ENCODE data around the gene RBM38.

Gene RBM38

DNA sequence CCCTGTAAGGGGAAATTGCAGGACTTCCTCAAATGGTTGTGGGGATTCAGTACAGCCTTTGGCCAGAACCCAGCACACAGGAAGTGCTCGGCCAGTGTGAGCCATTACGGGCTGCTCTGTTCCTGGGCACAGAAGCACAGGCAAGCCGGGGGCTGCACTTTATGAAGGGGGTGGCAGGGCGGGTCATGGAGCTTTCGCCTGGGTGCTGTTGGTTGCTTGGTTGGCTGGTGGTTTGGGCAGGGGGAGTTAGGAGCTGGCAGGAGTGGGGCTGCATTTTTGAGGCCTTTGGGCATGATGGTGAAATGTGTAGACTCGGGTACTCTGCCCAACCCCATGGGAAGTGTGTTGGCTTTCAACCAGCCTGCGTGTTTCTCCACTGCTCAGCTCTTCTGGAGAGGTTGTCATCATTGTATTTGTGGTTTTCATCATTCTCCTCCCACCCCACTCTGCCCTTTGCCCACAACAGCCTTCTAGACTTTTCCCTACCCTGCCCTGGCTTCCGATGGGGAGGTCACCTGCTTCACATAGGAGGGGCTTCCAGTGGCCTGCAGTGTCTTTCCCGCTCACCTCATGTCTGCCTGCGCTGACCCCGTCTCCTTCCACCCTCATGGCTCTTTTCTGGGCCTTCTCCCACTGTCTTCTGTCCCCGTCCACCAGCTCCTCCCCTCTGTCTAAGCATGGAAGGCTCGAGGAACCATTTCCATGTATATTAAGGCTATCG is 16.1 kb upstream of the RBM38 start:
- no peak for DNase-seq (ENCODE audit: low read depth)

DNA sequence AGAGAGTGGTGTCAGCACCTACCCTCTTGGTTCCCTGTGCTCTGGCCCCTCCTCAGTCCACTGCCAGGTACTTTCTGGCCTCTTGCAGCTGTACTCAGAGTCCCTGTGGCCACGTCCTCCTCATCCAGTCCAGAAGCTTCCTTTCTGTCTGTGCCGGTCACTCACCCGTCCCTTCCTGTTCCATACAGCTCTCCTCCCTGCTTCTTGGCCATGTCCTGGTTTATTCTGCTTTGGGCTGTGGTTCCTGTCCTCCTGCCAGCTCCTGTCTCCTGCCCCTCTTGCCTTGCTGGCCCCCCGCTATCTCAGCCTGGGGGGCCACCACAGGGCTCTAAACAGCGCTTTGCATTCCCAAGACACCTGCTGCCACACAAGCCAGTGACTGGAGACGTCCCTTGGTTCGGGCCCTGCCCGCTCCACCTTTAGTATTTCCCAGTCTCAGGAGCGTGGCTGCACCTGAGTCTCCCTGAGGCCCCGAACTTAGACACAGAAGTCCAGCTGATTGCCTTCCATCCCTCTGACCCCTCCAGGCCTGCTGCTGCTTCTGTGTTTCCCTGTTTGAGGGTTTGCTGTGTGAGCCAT is 15.5 kb upstream of the RBM38 start:
- DNase-seq (ENCODE audit: low read depth) = no peak

DNA sequence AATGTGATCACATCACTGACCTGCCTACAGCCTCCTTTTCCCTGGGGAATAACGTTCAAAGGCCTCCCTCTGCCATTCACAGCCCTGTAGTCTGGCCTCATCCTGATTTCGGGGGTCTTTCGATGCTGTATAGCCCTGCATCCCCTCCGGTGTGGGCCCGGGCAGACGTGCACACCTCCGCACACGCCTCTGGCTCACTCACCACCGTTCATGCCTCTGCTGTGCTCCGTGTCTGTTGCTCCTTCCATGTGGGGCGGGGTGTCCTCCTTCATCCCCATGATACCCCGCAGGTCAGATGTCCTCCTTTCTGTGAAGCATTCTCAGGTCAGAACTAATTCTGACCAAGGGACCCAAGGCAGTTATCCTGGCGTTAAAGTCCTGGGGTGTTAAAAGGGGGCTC is 13.8 kb upstream of the RBM38 start:
- no peak for DNase-seq (ENCODE audit: low read depth)

DNA sequence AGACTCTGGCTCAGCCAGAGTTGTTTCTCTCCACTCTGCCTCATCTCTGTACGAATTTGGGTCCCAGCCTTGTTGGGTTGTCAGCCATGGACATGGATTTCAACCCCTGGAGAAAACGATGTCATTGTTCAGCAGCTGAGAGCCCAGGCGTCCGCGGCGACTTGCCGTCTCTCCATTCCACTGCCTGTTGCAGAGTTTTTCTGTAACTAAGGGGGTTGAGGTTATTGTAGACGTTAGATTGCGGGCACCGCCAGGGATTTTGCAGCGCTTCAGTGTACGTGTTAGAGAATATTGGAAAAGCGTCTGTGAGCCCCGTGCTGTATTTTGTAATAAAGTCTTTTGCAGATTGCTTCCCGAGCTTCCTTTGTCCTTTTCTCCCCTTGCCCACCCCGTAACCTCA is 13.1 kb upstream of the RBM38 start:
- no peak for DNase-seq (ENCODE audit: low read depth)

GRCh38 chr20:57378646-57379262 is 12.4 kb upstream of the RBM38 start:
- DNase-seq (ENCODE audit: low read depth) = no peak

- DNase-seq (ENCODE audit: low read depth) = no peak
These were observed 11.9 kb upstream of the RBM38 start for GRCh38 chr20:57379263-57379647.

GRCh38 chr20:57380081-57380750 is 11.0 kb upstream of the RBM38 start:
- no peak for DNase-seq (ENCODE audit: low read depth)

GRCh38 chr20:57381596-57382503 is 9.3 kb upstream of the RBM38 start:
- DNase-seq (ENCODE audit: low read depth) = peak; percentile 65

DNA sequence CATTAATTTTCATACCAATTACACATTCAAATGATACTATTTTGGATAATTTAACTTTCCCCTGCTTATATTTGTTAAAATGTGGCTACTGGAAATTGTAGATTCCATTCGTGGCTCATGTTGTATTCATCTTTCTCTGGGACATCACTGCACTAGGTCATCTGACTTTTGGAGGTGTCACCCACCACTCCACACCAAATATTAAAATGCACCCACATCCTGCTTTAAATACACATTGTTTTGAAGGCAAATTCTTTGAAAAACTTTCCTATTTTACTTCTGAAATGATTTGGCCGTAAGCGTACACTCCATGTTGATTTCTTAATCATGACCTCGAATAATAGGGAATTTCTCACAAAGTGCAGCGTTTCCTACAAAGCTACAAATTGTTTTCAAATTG is 8.7 kb upstream of the RBM38 start:
- DNase-seq (ENCODE audit: low read depth) = no peak

DNA sequence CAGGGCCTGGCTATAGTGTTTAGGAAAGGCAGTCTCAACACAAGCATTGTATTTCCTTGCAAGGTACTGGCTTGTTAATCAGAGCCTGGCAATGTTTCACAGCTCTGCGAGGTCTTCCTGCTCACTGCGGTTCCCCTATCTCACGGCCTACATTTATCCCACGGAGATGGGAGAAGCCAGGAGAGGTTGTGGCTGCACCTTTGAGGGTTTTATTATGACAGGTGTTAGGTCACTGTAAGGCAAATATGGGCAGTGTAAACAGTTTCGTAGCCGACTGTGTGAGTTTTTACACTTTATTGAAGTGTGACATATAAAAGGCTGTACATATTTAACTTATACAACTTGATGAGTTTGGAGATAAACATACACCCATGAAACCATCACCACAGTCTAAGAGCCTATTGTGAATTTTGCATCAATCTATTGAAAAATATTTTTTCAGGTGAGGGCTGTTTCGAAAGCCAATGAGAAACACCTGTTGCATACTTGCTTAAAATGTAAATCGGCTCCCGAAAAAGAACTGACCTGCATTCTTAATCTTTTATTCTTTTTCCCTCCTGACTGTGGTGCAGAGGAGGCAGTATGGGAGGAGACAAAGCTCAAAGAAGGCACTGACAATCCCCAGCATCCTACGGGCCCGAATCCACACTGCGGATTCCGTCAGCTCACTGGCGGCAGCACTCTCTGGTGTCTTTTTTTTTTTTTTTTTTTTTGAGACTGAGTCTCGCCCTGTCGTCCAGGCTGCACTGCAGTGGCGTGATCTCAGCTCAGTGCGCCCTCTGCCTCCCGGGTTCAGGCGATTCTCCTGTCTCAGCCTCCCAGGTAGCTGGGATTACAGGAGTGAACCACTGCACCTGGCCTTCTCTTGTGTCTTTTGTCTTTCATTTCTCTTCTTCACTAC is 7.5 kb upstream of the RBM38 start:
- DNase-seq (ENCODE audit: low read depth) = no peak

- DNase-seq (ENCODE audit: low read depth) = no peak
These were observed 6.7 kb upstream of the RBM38 start for GRCh38 chr20:57384486-57384885.

DNA sequence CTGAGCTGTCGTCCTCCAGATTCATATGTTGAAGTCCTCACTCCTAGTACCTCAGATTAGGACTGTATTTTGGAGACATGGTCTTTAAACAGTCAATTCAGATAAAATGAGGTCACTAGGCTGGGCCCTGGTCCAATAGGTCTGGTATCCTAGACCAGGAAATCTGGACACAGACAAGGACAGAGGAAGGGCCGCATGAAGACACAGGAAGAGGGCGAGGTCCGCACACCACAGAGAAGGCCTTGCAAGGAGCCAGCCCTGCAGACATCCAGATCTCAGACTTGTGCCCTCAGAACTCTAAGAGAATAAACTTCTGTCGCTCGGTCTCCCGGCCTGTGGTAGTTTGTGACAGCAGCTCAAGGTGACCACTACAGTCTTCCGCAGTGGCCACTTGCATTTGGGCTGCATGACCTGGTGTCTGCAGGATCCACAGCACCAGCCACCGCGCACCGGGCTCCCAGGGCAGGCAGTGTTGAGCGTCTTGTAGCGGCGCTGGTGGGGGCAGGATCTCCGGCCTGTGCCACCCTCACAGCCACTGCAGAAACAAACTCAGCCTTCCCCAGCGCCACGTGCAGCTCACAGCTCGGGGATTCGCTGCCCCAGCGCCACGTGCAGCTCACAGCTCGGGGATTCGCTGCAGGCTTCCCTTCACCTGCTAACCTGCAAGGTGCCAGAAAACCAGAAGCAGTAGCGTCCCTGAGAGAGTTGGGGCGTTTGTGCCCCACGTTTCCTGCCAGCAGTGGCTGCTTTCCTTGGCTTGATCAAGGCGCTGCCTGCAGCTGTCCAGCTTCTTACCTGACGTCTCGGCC is 6.0 kb upstream of the RBM38 start:
- no peak for DNase-seq (ENCODE audit: low read depth)

DNA sequence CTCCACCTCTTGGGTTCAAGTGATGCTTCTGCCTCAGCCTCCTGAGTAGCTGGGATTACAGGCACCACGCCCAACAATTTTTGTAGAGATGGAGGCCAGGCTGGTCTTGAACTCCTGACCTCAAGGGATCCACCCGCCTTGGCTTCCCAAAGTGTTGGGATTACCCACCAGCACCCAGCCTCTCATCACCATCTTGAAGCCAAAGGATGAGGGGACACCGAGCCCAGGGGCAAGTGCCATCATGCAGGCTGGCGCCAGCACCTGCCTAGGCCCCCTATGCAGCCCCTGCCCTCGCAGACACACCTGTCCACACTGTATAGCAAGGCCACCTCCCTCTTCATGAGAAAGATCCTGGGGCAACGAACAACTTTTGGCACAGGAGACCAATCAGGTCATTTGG is 5.3 kb upstream of the RBM38 start:
- DNase-seq (ENCODE audit: low read depth) = no peak

GRCh38 chr20:57386762-57387161 is 4.4 kb upstream of the RBM38 start:
- no peak for DNase-seq (ENCODE audit: low read depth)

- DNase-seq (ENCODE audit: low read depth) = no peak
These were observed 3.7 kb upstream of the RBM38 start for GRCh38 chr20:57387463-57387862.

GRCh38 chr20:57387945-57388371 is 3.2 kb upstream of the RBM38 start:
- no peak for DNase-seq (ENCODE audit: low read depth)

GRCh38 chr20:57388953-57389694 is 2.1 kb upstream of the RBM38 start:
- DNase-seq (ENCODE audit: low read depth) = peak; percentile 50

DNA sequence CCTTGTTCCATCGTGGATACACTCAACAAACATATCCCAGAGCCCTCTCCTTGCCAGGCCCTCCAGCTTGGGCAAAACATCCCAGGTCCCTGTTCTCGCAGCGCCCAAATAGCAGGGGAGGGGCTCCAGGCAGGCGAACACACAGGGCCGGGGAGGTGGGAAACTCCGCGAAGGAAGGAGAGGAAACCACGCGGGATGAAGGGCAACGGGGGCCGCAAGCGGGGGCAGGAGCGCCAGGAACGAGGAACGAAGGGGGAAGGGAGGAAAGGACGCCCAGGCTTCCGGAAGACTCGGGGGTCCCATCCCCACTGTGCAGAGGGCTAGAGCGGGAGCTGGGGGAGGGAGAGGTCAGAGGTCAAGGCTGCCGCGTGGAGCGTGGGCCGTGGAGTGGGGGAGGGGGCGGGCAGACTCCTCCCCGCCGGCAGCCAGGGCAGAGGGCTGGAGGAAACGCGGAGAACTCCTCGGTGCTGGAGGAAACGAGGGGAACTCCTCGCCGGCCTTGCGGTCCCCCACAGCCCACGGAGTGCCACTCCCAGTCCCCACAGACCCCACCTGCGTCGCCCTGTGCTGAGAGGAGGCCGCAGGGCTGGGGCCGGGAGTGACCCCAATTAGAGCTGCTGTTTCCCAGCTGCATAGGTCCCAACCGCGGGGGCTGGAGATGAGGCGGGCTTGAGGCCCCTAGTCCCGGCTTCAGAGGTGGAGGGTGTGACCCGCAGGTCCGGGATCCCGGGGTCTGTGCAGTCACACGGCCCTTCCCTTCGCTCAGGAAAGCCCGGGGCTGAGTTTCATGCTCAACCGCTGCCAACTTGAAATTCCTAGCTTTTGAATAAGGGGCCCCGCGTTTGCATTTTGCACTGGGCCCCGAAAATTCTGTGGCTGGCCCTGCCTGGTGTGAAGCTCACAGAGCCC is 1.2 kb upstream of the RBM38 start:
- DNase-seq (ENCODE audit: low read depth) = peak; percentile 56

Measured in stimulated activated CD8-positive, alpha-beta memory T cell treated with anti-CD3 and anti-CD28 coated beads, Interleukin-12 subunit alpha, Interleukin-12 subunit beta, amount 100 ng/mL, for 4 hours (primary cell).